ENCODE data around the gene LRIG3. TPM values are rescaled to one million over a fixed set of nuclear protein-coding genes. Genes with fewer than 3 reads are reported as not detected.

The LRIG3 gene
- total and polyA plus RNA-seq, 2 of the 4 experiments (the other 2 are of a cell fraction): 26.4 to 71.2 TPM

GRCh38 chr12:58926586-58926985, 6.3 kb upstream of the LRIG3 start:
- H3K56ac ChIP-seq (ENCODE audit: extremely low read depth, insufficient read depth, low read length): no peak overlapping the region
- H2BK20ac ChIP-seq (ENCODE audit: low read depth, low read length): no peak overlapping the region
- H4K5ac ChIP-seq (ENCODE audit: low read depth, low read length): no peak overlapping the region
- no TSS peak for BruUV-seq (replicated peaks)
- no peak overlapping the region for H3K23ac ChIP-seq (ENCODE audit: low read depth, low read length)
- TF ChIP-seq NFE2L2 (IDR thresholded peaks at IDR 0.05; ENCODE audit: low read depth, low read length) (no peak), RFX5 (IDR thresholded peaks at IDR 0.05; ENCODE audit: low read depth, low read length) (no peak), MAZ (IDR thresholded peaks at IDR 0.05; ENCODE audit: borderline replicate concordance, low read depth, low read length) (no peak), CHD1 (IDR thresholded peaks at IDR 0.05; ENCODE audit: low read depth, low read length) (no peak), FOS (IDR thresholded peaks at IDR 0.05; ENCODE audit: low read depth, low read length) (no peak), POLR2A (IDR thresholded peaks at IDR 0.05; ENCODE audit: low read depth, low read length) (no peak), BHLHE40 (IDR thresholded peaks at IDR 0.05; ENCODE audit: low read depth, low read length) (no peak), RCOR1 (IDR thresholded peaks at IDR 0.05; ENCODE audit: insufficient replicate concordance, low read length) (no peak), RAD21 (IDR thresholded peaks at IDR 0.05; ENCODE audit: low read length) (no peak), USF2 (IDR thresholded peaks at IDR 0.05; ENCODE audit: low read depth, low read length) (no peak), CEBPB (IDR thresholded peaks at IDR 0.05; ENCODE audit: low read depth, low read length) (no peak), SMC3 (IDR thresholded peaks at IDR 0.05; ENCODE audit: low read depth, low read length) (no peak), MAFK (IDR thresholded peaks at IDR 0.05; ENCODE audit: low read depth, low read length) (no peak), ELK1 (IDR thresholded peaks at IDR 0.05; ENCODE audit: borderline replicate concordance, low read depth, low read length) (no peak), CTCF (conservative IDR thresholded peaks at IDR 0.05; ENCODE audit: low read depth, low read length) (no peak), MXI1 (IDR thresholded peaks at IDR 0.05; ENCODE audit: borderline replicate concordance, low read depth, low read length) (no peak)
- H2BK120ac ChIP-seq (ENCODE audit: low read depth, low read length): no peak overlapping the region
- H3K27ac ChIP-seq (ENCODE audit: insufficient read depth, low read length): no peak overlapping the region
- no peaks in the 10 kb centered on the region for H3K9me1 ChIP-seq (ENCODE audit: insufficient read depth, low read length)
- H3K14ac ChIP-seq (replicated peaks; ENCODE audit: low read depth, low read length): no peak overlapping the region
- H2AK9ac ChIP-seq (replicated peaks; ENCODE audit: low read depth, low read length, poor library complexity): no peak overlapping the region
- in situ Hi-C loops (cut with MboI; ENCODE audit: low sequenced_read_pairs) (no loop called here), dilution Hi-C loops (cut with HindIII; ENCODE audit: low sequenced_read_pairs, unreplicated experiment) (no loop called here), intact Hi-C loops (cut with micrococcal nuclease) (no loop called here)
- H3K18ac ChIP-seq (ENCODE audit: low read depth, low read length): no peak overlapping the region
- no peak overlapping the region for H4K8ac ChIP-seq (ENCODE audit: low read depth in 2 of 2, low read length in 2 of 2)
- no peak overlapping the region for H2BK5ac ChIP-seq (ENCODE audit: low read depth, low read length, poor library complexity, severe bottlenecking)
- ATAC-seq (ENCODE audit: low read depth) (no peak), DNase-seq (no peak)
- no peak overlapping the region for H3K4me2 ChIP-seq (ENCODE audit: low read depth, low read length)
- no peaks in the 10 kb centered on the region for H3K9me3 ChIP-seq (ENCODE audit: control insufficient read depth, insufficient read depth, low read length)
- H3K79me1 ChIP-seq (ENCODE audit: low read depth in 1 of 2, low read length in 2 of 2): no peaks in the 10 kb centered on the region
- H3K4me3 ChIP-seq (ENCODE audit: insufficient read depth, low read depth, low read length): no peak overlapping the region
- no peaks in the 10 kb centered on the region for H3K27me3 ChIP-seq (ENCODE audit: control insufficient read depth, insufficient read depth, low read length)
- no peaks in the 10 kb centered on the region for H4K20me1 ChIP-seq (ENCODE audit: insufficient read depth, low read length)
- H3K9ac ChIP-seq (ENCODE audit: low read depth, low read length): no peak overlapping the region
- no peak overlapping the region for H3K4ac ChIP-seq (ENCODE audit: low read depth, low read length)
- H2AK5ac ChIP-seq (ENCODE audit: low read depth, low read length): no peak overlapping the region
- ChIA-PET CTCF (interaction anchor here (1.1 kb wide), 1 partner anchor 386 kb away, joined by 4 read pairs; no protein-coding TSS in a partner anchor), POLR2A (ENCODE audit: unreplicated experiment) (no interaction called here)
- H2BK15ac ChIP-seq (ENCODE audit: low read depth, low read length): no peak overlapping the region
- no peaks in the 10 kb centered on the region for H3K36me3 ChIP-seq (ENCODE audit: control insufficient read depth, insufficient read depth, low read length)
- H4K91ac ChIP-seq (ENCODE audit: insufficient read depth, low read depth, low read length): no peak overlapping the region
- H2AFZ ChIP-seq (replicated peaks; ENCODE audit: low read length, poor library complexity): no peak overlapping the region
- H3K4me1 ChIP-seq (ENCODE audit: control insufficient read depth, insufficient read depth, low read length): peaks cover 2% of the 10 kb centered on the region
